ENCODE data around the gene CTSZ.
A peak's percentile ranks its signal among the peaks of the same experiment; 100 is the strongest.
"Not testable (repeated sequence)": the region's sequence is repeated elsewhere in the genome, so short reads cannot be mapped to it uniquely, and the experiment has no call there.

Gene CTSZ

GRCh38 chr20:58980711-58981627 lies 26.1 kb downstream of the CTSZ start, which contains the start of gene NELFCD:
Gene NELFCD, plus strand, starts transcription at chr20:58981256. Its CDS starts 54 bp downstream, at chr20:58981310.
- Histone ChIP-seq H3K36me3 (ENCODE audit: insufficient read depth, low read length) (no peaks in the 10 kb centered on the region), H3K9me3 (ENCODE audit: control insufficient read depth, insufficient read depth, low read length) (no peaks in the 10 kb centered on the region), H3K9ac (ENCODE audit: low read depth, low read length) (peak within 1 kb of the TSS; percentile 100), H3K4me1 (ENCODE audit: insufficient read depth, low read length) (peaks cover 24% of the 10 kb centered on the region; the same call in 1 of the 2 replicates)

GRCh38 chr20:58978351-58979190 lies 28.5 kb downstream of the CTSZ start:
- Histone ChIP-seq H3K9me3 (ENCODE audit: control insufficient read depth, insufficient read depth, low read length) (no peaks in the 10 kb centered on the region), H3K9ac (ENCODE audit: low read depth, low read length) (no peak overlapping the region), H3K4me1 (ENCODE audit: insufficient read depth, low read length) (peaks cover 12% of the 10 kb centered on the region; the same call in 1 of the 2 replicates), H3K36me3 (ENCODE audit: insufficient read depth, low read length) (no peaks in the 10 kb centered on the region)

- Histone ChIP-seq H3K4me1 (ENCODE audit: insufficient read depth, low read length) (peaks cover 5% of the 10 kb centered on the region; the same call in 1 of the 2 replicates), H3K9me3 (ENCODE audit: control insufficient read depth, insufficient read depth, low read length) (no peaks in the 10 kb centered on the region), H3K9ac (ENCODE audit: low read depth, low read length) (no peak overlapping the region), H3K36me3 (ENCODE audit: insufficient read depth, low read length) (no peaks in the 10 kb centered on the region)
Observed at GRCh38 chr20:58976061-58976730, 30.9 kb downstream of the CTSZ start.

GRCh38 chr20:58975353-58975752 lies 31.7 kb downstream of the CTSZ start:
- H3K36me3 ChIP-seq (ENCODE audit: insufficient read depth, low read length): no peaks in the 10 kb centered on the region

GRCh38 chr20:58973866-58974265 lies 33.2 kb downstream of the CTSZ start:
- Histone ChIP-seq H3K9ac (ENCODE audit: low read depth, low read length) (no peak overlapping the region), H3K4me1 (ENCODE audit: insufficient read depth, low read length) (peaks cover 4% of the 10 kb centered on the region; the same call in 1 of the 2 replicates), H3K9me3 (ENCODE audit: control insufficient read depth, insufficient read depth, low read length) (no peaks in the 10 kb centered on the region), H3K36me3 (ENCODE audit: insufficient read depth, low read length) (no peaks in the 10 kb centered on the region)

More at GRCh38 chr20:58975353-58975752, 31.7 kb downstream of the CTSZ start:
- peaks cover 5% of the 10 kb centered on the region; the same call in 1 of the 2 replicates for H3K4me1 ChIP-seq (ENCODE audit: insufficient read depth, low read length)
- no peak overlapping the region for H3K9ac ChIP-seq (ENCODE audit: low read depth, low read length)
- no peaks in the 10 kb centered on the region for H3K9me3 ChIP-seq (ENCODE audit: control insufficient read depth, insufficient read depth, low read length)

GRCh38 chr20:58973179-58973578 lies 33.9 kb downstream of the CTSZ start:
- Histone ChIP-seq H3K9ac (ENCODE audit: low read depth, low read length) (no peak overlapping the region), H3K4me1 (ENCODE audit: insufficient read depth, low read length) (no peaks in the 10 kb centered on the region), H3K9me3 (ENCODE audit: control insufficient read depth, insufficient read depth, low read length) (no peaks in the 10 kb centered on the region), H3K36me3 (ENCODE audit: insufficient read depth, low read length) (no peaks in the 10 kb centered on the region)

DNA sequence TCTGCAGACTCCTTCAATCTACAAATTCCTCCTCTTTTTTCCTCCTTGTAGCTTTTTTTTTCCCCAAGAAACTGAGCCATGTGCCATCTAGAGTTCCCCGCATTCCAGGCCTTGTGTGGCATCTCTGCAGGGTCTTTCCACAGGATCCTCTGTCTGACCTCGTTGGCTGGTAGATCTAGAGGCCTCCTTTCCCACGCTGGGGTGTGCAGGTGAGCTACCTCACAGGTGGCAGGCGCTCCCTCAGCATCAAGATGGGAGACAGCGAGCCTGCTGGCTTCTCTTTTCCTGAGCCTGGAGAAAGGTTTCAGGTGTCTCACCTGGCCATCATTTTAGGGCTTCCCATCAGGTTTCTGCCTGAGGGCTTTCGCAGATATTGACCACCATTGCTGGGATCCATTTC lies 35.6 kb downstream of the CTSZ start:
- Histone ChIP-seq H3K9me3 (ENCODE audit: control insufficient read depth, insufficient read depth, low read length) (no peaks in the 10 kb centered on the region), H3K36me3 (ENCODE audit: insufficient read depth, low read length) (no peaks in the 10 kb centered on the region), H3K9ac (ENCODE audit: low read depth, low read length) (no peak overlapping the region), H3K4me1 (ENCODE audit: insufficient read depth, low read length) (no peaks in the 10 kb centered on the region)

GRCh38 chr20:58970146-58970545 lies 36.9 kb downstream of the CTSZ start:
- Histone ChIP-seq H3K4me1 (ENCODE audit: insufficient read depth, low read length) (no peaks in the 10 kb centered on the region; the same call in 1 of the 2 replicates), H3K9ac (ENCODE audit: low read depth, low read length) (no peak overlapping the region), H3K36me3 (ENCODE audit: insufficient read depth, low read length) (no peaks in the 10 kb centered on the region), H3K9me3 (ENCODE audit: control insufficient read depth, insufficient read depth, low read length) (no peaks in the 10 kb centered on the region)

DNA sequence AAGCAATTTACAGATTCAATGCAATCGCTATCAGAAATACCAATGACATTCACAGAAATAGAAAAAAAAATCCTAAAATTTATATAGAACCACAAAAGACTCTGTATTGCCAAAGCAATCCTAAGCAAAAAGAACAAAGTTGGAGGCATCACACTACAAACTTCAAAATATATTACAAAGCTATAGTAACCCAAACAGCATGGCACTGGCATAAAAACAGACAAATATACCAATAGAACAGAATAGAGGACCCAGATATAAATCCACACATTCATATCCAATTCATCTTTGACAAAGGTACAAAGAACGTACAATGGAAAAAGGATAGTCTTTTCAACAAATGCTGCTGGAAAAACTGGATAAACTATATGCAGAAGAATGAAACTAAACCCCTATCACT lies 37.6 kb downstream of the CTSZ start:
- no peaks in the 10 kb centered on the region for H3K36me3 ChIP-seq (ENCODE audit: insufficient read depth, low read length)
- H3K9me3 ChIP-seq (ENCODE audit: control insufficient read depth, insufficient read depth, low read length): no peaks in the 10 kb centered on the region
- no peaks in the 10 kb centered on the region; the same call in 1 of the 2 replicates for H3K4me1 ChIP-seq (ENCODE audit: insufficient read depth, low read length)
- no peak overlapping the region for H3K9ac ChIP-seq (ENCODE audit: low read depth, low read length)

GRCh38 chr20:58967652-58968429 lies 39.2 kb downstream of the CTSZ start:
- Histone ChIP-seq H3K9ac (ENCODE audit: low read depth, low read length) (no peak overlapping the region), H3K4me1 (ENCODE audit: insufficient read depth, low read length) (no peaks in the 10 kb centered on the region; the same call in 1 of the 2 replicates), H3K9me3 (ENCODE audit: control insufficient read depth, insufficient read depth, low read length) (no peaks in the 10 kb centered on the region), H3K36me3 (ENCODE audit: insufficient read depth, low read length) (no peaks in the 10 kb centered on the region)

DNA sequence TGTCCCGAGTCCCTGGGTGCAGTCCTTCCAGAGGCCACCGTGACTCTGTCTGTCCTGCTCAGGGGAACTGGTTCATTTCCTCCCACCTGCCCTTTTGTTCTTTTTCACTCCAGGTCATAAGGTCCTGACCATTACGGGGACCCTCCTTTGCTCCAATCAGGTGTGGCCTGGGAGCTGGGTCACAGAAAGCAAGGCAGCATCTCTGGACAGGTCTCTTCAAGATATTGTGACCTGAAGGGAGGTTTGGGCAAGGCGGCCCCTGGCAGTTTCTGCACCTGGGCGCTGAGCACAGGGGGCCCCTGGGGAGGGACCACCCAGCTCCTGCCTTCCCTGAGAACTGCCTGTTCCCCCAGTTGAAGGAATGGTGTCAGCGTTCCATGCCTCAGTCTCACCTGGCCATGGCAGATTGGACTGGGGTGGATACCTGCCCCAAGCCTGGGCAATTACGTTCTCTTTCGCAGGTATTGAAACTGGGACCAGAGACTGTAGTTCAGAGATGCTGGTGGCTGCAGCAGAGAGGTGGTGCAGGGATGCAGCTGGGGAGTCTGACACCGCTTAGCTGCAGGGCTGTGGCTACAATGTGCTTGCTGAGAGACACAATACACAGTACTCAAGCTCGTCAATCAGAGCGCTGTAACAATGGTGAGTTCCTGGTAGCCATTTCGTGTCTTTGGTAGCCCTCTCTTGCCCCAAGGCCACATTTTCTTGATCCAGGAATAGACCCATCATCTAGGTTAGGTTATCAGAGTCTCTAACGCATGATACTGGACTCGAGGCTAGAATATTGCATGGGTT lies 41.6 kb downstream of the CTSZ start:
- no peaks in the 10 kb centered on the region for H3K36me3 ChIP-seq (ENCODE audit: insufficient read depth, low read length)
- no peaks in the 10 kb centered on the region; the same call in 1 of the 2 replicates for H3K4me1 ChIP-seq (ENCODE audit: insufficient read depth, low read length)
- no peak overlapping the region for H3K9ac ChIP-seq (ENCODE audit: low read depth, low read length)
- no peaks in the 10 kb centered on the region for H3K9me3 ChIP-seq (ENCODE audit: control insufficient read depth, insufficient read depth, low read length)

- H3K36me3 ChIP-seq (ENCODE audit: insufficient read depth, low read length); H3K9me3 ChIP-seq (ENCODE audit: control insufficient read depth, insufficient read depth, low read length); H3K4me1 ChIP-seq (ENCODE audit: insufficient read depth, low read length); H3K9ac ChIP-seq (ENCODE audit: low read depth, low read length): not testable (repeated sequence)
Observed at GRCh38 chr20:58963922-58964321, 43.1 kb downstream of the CTSZ start.

GRCh38 chr20:58963060-58963584 lies 43.9 kb downstream of the CTSZ start:
- H3K9me3 ChIP-seq (ENCODE audit: control insufficient read depth, insufficient read depth, low read length): no peaks in the 10 kb centered on the region

More at GRCh38 chr20:58963060-58963584, 43.9 kb downstream of the CTSZ start:
- no peaks in the 10 kb centered on the region for H3K36me3 ChIP-seq (ENCODE audit: insufficient read depth, low read length)
- H3K4me1 ChIP-seq (ENCODE audit: insufficient read depth, low read length): no peaks in the 10 kb centered on the region; the same call in 1 of the 2 replicates
- no peak overlapping the region for H3K9ac ChIP-seq (ENCODE audit: low read depth, low read length)

All from ES-I3 (cell line).